A673 (cell line): ENCODE results near the gene CNIH1.

ENCODE experiments used
- EZH2 ChIP-seq: fragments of 200-600 bp; sonication (generic); IDR thresholded peaks from 2 replicates; pipeline ENCODE4 v1.6.1; 2017; ENCODE audit warnings: borderline replicate concordance, low read depth, mild to moderate bottlenecking, mixed read lengths, antibody characterized with exemption, low read length; ENCODE audit not compliant: poor library complexity, severe bottlenecking
- TF ChIP-seq, protein P1 (sequence below): fragments of 300-800, 200-600 bp; sonication (generic); conservative IDR thresholded peaks from 2 replicates; pipeline ENCODE4 v1.5.1; 2017; ENCODE audit warnings: low read depth, mild to moderate bottlenecking, antibody characterized with exemption, low read length, moderate library complexity, mixed read lengths

DNA sequence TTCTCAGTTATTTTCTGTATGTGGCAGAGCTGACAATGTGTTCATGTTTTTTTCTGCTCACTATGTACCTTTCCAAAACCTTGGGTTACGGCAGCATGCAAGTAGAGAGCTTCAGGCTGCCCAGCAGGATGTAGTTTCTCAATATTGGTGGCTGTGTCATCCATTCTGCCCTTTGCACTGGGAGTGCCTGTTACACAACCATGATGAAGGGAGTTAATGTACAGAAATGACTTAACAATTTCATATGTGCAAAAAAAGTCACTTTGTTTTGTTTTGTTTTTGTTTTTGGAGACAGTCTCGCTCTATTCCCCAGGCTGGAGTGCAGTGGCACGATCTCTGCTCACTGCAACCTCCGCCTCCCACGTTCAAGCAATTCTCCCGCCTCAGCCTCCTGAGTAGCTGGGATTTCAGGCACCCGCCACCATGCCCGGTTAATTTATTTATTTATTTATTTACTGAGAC is 6.1 kb upstream of the CNIH1 start:
- TF ChIP-seq, protein P1, sequence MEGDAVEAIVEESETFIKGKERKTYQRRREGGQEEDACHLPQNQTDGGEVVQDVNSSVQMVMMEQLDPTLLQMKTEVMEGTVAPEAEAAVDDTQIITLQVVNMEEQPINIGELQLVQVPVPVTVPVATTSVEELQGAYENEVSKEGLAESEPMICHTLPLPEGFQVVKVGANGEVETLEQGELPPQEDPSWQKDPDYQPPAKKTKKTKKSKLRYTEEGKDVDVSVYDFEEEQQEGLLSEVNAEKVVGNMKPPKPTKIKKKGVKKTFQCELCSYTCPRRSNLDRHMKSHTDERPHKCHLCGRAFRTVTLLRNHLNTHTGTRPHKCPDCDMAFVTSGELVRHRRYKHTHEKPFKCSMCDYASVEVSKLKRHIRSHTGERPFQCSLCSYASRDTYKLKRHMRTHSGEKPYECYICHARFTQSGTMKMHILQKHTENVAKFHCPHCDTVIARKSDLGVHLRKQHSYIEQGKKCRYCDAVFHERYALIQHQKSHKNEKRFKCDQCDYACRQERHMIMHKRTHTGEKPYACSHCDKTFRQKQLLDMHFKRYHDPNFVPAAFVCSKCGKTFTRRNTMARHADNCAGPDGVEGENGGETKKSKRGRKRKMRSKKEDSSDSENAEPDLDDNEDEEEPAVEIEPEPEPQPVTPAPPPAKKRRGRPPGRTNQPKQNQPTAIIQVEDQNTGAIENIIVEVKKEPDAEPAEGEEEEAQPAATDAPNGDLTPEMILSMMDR, result no peak
- no peak for TF ChIP-seq EZH2
